ENCODE results near the gene GRHPR.

GRHPR gene

GRCh38 chr9:37430841-37431597 lies 8.5 kb downstream of the GRHPR start:
- ChIA-PET POLR2A (interaction anchor here (0.6 to 2.6 kb wide), 3 partner anchors 9 to 35 kb away, joined by 3 to 17 read pairs (median 6); partner anchors contain the start of genes GRHPR and ZBTB5), CTCF (interaction anchor here (1.0 to 1.2 kb wide), 2 partner anchors 16 to 25 kb away, joined by 3 read pairs; no protein-coding TSS in a partner anchor)
- Histone ChIP-seq H3K9me3 (ENCODE audit: control insufficient read depth, insufficient read depth, low read depth, low read length) (no peaks in the 10 kb centered on the region), H3K4me1 (ENCODE audit: control insufficient read depth, insufficient read depth, low read length) (no peaks in the 10 kb centered on the region), H3K4me3 (ENCODE audit: low read depth, low read length) (no peak overlapping the region), H3K36me3 (ENCODE audit: control insufficient read depth in 2 of 2, insufficient read depth in 1 of 2, low read length in 2 of 2) (peaks cover 3 to 100% of the 10 kb centered on the region in 2 experiments; a peak in 2 of 3 replicates), H3K27ac (ENCODE audit: extremely low read depth, low read depth, low read length) (no peak overlapping the region)
- TF ChIP-seq ZBTB20 (tag by site-specific recombination; IDR thresholded peaks at IDR 0.05), result peak; percentile 61
- no peak for TF ChIP-seq ZNF423 (tag by site-specific recombination; IDR thresholded peaks at IDR 0.05)
- peak; percentile 68 for TF ChIP-seq ZIC2 (tag by site-specific recombination; IDR thresholded peaks at IDR 0.05)
- no peak for TF ChIP-seq YY1 (tag by site-specific recombination; IDR thresholded peaks at IDR 0.05)

- Histone ChIP-seq H3K4me1 (ENCODE audit: control insufficient read depth, insufficient read depth, low read length) (no peaks in the 10 kb centered on the region), H3K27ac (ENCODE audit: extremely low read depth, low read depth, low read length) (no peak overlapping the region), H3K36me3 (ENCODE audit: control insufficient read depth in 2 of 2, insufficient read depth in 1 of 2, low read length in 2 of 2) (peaks cover 1 to 100% of the 10 kb centered on the region in 2 experiments; a peak in 2 of 3 replicates), H3K4me3 (ENCODE audit: low read depth, low read length) (no peak overlapping the region), H3K9me3 (ENCODE audit: control insufficient read depth, insufficient read depth, low read depth, low read length) (no peaks in the 10 kb centered on the region)
- CTCF ChIA-PET, result interaction anchor here (1.0 kb wide), 1 partner anchor 26 kb away, joined by 3 read pairs; no protein-coding TSS in a partner anchor
- POLR2A ChIA-PET, result interaction anchor here (0.6 to 2.6 kb wide), 4 partner anchors 10 to 160 kb away, joined by 3 to 17 read pairs (median 5); partner anchors contain the start of genes GRHPR, TOMM5 and ZBTB5
- TF ChIP-seq ZNF138 (tag by site-specific recombination; IDR thresholded peaks at IDR 0.05; ENCODE audit: borderline replicate concordance), result no peak
- TF ChIP-seq OSR2 (tag by site-specific recombination; IDR thresholded peaks at IDR 0.05), result no peak
- TF ChIP-seq ZSCAN30 (tag by site-specific recombination; IDR thresholded peaks at IDR 0.05), result no peak
Measured at GRCh38 chr9:37432020-37432419, 9.5 kb downstream of the GRHPR start.

- ChIA-PET CTCF (interaction anchor here (2.3 kb wide), 1 partner anchor 19 kb away, joined by 6 read pairs; no protein-coding TSS in a partner anchor), POLR2A (interaction anchor here (0.5 kb wide), 1 partner anchor 16 kb away, joined by 3 read pairs; no protein-coding TSS in a partner anchor)
- no peaks in the 10 kb centered on the region for H3K9me3 ChIP-seq (ENCODE audit: control insufficient read depth, insufficient read depth, low read depth, low read length)
- no peak overlapping the region for H3K27ac ChIP-seq (ENCODE audit: extremely low read depth, low read depth, low read length)
- H3K4me1 ChIP-seq (ENCODE audit: control insufficient read depth, insufficient read depth, low read length), result no peaks in the 10 kb centered on the region
- peaks cover 0 to 100% of the 10 kb centered on the region in 2 experiments; a peak in 2 of 3 replicates for H3K36me3 ChIP-seq (ENCODE audit: control insufficient read depth in 2 of 2, insufficient read depth in 1 of 2, low read length in 2 of 2)
- no peak overlapping the region for H3K4me3 ChIP-seq (ENCODE audit: low read depth, low read length)
- TF ChIP-seq ZNF626 (tag by site-specific recombination; IDR thresholded peaks at IDR 0.05), result no peak
- TF ChIP-seq ZNF837 (tag by site-specific recombination; IDR thresholded peaks at IDR 0.05), result no peak
- no peak for TF ChIP-seq ZNF223 (tag by site-specific recombination; IDR thresholded peaks at IDR 0.05)
- TF ChIP-seq ZNF624 (tag by site-specific recombination; IDR thresholded peaks at IDR 0.05), result no peak
- TF ChIP-seq, protein P1, sequence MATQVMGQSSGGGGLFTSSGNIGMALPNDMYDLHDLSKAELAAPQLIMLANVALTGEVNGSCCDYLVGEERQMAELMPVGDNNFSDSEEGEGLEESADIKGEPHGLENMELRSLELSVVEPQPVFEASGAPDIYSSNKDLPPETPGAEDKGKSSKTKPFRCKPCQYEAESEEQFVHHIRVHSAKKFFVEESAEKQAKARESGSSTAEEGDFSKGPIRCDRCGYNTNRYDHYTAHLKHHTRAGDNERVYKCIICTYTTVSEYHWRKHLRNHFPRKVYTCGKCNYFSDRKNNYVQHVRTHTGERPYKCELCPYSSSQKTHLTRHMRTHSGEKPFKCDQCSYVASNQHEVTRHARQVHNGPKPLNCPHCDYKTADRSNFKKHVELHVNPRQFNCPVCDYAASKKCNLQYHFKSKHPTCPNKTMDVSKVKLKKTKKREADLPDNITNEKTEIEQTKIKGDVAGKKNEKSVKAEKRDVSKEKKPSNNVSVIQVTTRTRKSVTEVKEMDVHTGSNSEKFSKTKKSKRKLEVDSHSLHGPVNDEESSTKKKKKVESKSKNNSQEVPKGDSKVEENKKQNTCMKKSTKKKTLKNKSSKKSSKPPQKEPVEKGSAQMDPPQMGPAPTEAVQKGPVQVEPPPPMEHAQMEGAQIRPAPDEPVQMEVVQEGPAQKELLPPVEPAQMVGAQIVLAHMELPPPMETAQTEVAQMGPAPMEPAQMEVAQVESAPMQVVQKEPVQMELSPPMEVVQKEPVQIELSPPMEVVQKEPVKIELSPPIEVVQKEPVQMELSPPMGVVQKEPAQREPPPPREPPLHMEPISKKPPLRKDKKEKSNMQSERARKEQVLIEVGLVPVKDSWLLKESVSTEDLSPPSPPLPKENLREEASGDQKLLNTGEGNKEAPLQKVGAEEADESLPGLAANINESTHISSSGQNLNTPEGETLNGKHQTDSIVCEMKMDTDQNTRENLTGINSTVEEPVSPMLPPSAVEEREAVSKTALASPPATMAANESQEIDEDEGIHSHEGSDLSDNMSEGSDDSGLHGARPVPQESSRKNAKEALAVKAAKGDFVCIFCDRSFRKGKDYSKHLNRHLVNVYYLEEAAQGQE (tag by site-specific recombination; IDR thresholded peaks at IDR 0.05), result no peak
- TF ChIP-seq OSR2 (tag by site-specific recombination; IDR thresholded peaks at IDR 0.05), result no peak
- TF ChIP-seq ZNF350 (tag by site-specific recombination; IDR thresholded peaks at IDR 0.05), result no peak
- TF ChIP-seq ZNF140 (tag by site-specific recombination; IDR thresholded peaks at IDR 0.05), result no peak
- TF ChIP-seq ZIC2 (tag by site-specific recombination; IDR thresholded peaks at IDR 0.05), result no peak
- no peak for TF ChIP-seq KLF1 (tag by site-specific recombination; IDR thresholded peaks at IDR 0.05)
- TF ChIP-seq, protein P2, sequence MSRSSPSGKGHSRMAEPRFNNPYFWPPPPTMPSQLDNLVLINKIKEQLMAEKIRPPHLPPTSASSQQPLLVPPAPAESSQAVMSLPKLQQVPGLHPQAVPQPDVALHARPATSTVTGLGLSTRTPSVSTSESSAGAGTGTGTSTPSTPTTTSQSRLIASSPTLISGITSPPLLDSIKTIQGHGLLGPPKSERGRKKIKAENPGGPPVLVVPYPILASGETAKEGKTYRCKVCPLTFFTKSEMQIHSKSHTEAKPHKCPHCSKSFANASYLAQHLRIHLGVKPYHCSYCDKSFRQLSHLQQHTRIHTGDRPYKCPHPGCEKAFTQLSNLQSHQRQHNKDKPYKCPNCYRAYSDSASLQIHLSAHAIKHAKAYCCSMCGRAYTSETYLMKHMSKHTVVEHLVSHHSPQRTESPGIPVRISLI (tag by site-specific recombination; IDR thresholded peaks at IDR 0.05), result no peak
- TF ChIP-seq, protein P3, sequence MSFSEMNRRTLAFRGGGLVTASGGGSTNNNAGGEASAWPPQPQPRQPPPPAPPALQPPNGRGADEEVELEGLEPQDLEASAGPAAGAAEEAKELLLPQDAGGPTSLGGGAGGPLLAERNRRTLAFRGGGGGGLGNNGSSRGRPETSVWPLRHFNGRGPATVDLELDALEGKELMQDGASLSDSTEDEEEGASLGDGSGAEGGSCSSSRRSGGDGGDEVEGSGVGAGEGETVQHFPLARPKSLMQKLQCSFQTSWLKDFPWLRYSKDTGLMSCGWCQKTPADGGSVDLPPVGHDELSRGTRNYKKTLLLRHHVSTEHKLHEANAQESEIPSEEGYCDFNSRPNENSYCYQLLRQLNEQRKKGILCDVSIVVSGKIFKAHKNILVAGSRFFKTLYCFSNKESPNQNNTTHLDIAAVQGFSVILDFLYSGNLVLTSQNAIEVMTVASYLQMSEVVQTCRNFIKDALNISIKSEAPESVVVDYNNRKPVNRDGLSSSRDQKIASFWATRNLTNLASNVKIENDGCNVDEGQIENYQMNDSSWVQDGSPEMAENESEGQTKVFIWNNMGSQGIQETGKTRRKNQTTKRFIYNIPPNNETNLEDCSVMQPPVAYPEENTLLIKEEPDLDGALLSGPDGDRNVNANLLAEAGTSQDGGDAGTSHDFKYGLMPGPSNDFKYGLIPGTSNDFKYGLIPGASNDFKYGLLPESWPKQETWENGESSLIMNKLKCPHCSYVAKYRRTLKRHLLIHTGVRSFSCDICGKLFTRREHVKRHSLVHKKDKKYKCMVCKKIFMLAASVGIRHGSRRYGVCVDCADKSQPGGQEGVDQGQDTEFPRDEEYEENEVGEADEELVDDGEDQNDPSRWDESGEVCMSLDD (tag by site-specific recombination; IDR thresholded peaks at IDR 0.05), result no peak
- TF ChIP-seq, protein P4, sequence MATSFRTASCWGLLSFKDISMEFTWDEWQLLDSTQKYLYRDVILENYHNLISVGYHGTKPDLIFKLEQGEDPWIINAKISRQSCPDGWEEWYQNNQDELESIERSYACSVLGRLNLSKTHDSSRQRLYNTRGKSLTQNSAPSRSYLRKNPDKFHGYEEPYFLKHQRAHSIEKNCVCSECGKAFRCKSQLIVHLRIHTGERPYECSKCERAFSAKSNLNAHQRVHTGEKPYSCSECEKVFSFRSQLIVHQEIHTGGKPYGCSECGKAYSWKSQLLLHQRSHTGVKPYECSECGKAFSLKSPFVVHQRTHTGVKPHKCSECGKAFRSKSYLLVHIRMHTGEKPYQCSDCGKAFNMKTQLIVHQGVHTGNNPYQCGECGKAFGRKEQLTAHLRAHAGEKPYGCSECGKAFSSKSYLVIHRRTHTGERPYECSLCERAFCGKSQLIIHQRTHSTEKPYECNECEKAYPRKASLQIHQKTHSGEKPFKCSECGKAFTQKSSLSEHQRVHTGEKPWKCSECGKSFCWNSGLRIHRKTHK (tag by site-specific recombination; IDR thresholded peaks at IDR 0.05), result no peak
- no peak for TF ChIP-seq ZNF777 (tag by site-specific recombination; IDR thresholded peaks at IDR 0.05; ENCODE audit: borderline replicate concordance)
Measured at GRCh38 chr9:37433867-37434371, 11.4 kb downstream of the GRHPR start.
